8988T (cell line): ENCODE results near the gene SPATA31E1.
"Not testable (repeated sequence)": the region's sequence is repeated elsewhere in the genome, so short reads cannot be mapped to it uniquely, and the experiment has no call there.

Source experiments
- DNase-seq: peaks from one replicate; pipeline ENCODE4 v3.0.0; 2011

Gene SPATA31E1

GRCh38 chr9:87886210-87886932, 3.7 kb downstream of the SPATA31E1 start:
- DNase-seq = no peak

- DNase-seq = no peak
These were observed 4.3 kb downstream of the SPATA31E1 start for GRCh38 chr9:87886933-87887505.

- no peak for DNase-seq
These were observed 5.2 kb downstream of the SPATA31E1 start for GRCh38 chr9:87887661-87888480.

GRCh38 chr9:87888501-87888900, 5.8 kb downstream of the SPATA31E1 start:
- DNase-seq = no peak

GRCh38 chr9:87889065-87889881, 6.6 kb downstream of the SPATA31E1 start:
- no peak for DNase-seq

- no peak for DNase-seq
These were observed 7.2 kb downstream of the SPATA31E1 start for GRCh38 chr9:87889882-87890252.

GRCh38 chr9:87890837-87891236, 8.2 kb downstream of the SPATA31E1 start:
- DNase-seq = no peak

- no peak for DNase-seq
These were observed 9.1 kb downstream of the SPATA31E1 start for GRCh38 chr9:87891754-87892153.

GRCh38 chr9:87892956-87893355, 10.3 kb downstream of the SPATA31E1 start:
- DNase-seq = no peak

GRCh38 chr9:87894998-87895625, 12.4 kb downstream of the SPATA31E1 start:
- no peak for DNase-seq

GRCh38 chr9:87896891-87897290, 14.2 kb downstream of the SPATA31E1 start:
- no peak for DNase-seq

- DNase-seq = no peak
These were observed 15.5 kb downstream of the SPATA31E1 start for GRCh38 chr9:87898151-87898550.

GRCh38 chr9:87902371-87902770, 19.7 kb downstream of the SPATA31E1 start:
- not testable (repeated sequence) for DNase-seq

- DNase-seq = peak; percentile 26
These were observed 26.8 kb downstream of the SPATA31E1 start for GRCh38 chr9:87909310-87910041.

GRCh38 chr9:87910821-87911220, 28.1 kb downstream of the SPATA31E1 start:
- no peak for DNase-seq

GRCh38 chr9:87917662-87918061, 35.0 kb downstream of the SPATA31E1 start, which contains the start of gene SPATA31C1:
Gene SPATA31C1, plus strand, starts transcription at chr9:87917962.
- DNase-seq = not testable (repeated sequence)

GRCh38 chr9:87919013-87919412, 36.3 kb downstream of the SPATA31E1 start:
- not testable (repeated sequence) for DNase-seq

- not testable (repeated sequence) for DNase-seq
These were observed 38.9 kb downstream of the SPATA31E1 start for GRCh38 chr9:87921561-87921960.

GRCh38 chr9:87923012-87923411, 40.3 kb downstream of the SPATA31E1 start:
- not testable (repeated sequence) for DNase-seq

GRCh38 chr9:87924851-87925250, 42.2 kb downstream of the SPATA31E1 start:
- DNase-seq = not testable (repeated sequence)

GRCh38 chr9:87929152-87929551, 46.5 kb downstream of the SPATA31E1 start:
- not testable (repeated sequence) for DNase-seq

- DNase-seq = not testable (repeated sequence)
These were observed 51.8 kb downstream of the SPATA31E1 start for GRCh38 chr9:87934444-87934843.
